IPS DF 19.7 (cell line): ENCODE data around the gene PARD3.
"Not testable (repeated sequence)": the region's sequence is repeated elsewhere in the genome, so short reads cannot be mapped to it uniquely, and the experiment has no call there.

Experiments used
- DNase-seq: peaks from one replicate; pipeline ENCODE4 v3.0.0-alpha.2; 2013; ENCODE audit warnings: low read depth, low spot score

The PARD3 gene

GRCh38 chr10:34716234-34716633 is 98.9 kb downstream of the PARD3 start:
- DNase-seq: no peak

DNA sequence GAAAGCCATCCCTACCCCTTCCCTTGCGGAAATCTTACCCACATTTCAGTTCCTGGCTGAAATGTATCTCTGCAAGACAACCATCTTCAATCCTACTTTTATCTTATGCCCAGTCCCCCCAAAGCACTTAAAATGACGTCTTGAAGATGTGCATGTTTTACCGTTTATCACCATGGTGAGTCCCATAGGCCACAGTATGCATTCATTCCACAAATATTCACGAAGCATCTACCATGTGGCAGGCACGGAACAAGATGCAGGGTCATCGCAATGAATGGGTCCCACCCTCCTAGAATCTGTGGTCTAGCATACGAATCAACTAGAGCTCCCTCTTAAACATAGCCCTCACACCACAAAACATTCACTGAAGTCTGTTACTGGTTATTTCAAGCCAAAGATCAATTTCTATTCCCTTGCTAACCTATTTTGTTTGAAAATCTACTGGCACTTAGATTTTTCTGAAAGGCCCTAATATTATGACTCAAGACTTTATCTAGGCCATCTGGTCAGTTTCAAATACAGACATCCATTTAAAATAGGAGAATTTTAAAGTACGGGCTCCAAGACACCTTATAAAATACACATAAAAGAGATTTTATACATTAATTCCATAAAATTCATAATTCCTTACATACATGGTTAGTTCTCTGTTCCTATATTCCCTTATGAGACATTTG is 99.4 kb downstream of the PARD3 start:
- no peak for DNase-seq

DNA sequence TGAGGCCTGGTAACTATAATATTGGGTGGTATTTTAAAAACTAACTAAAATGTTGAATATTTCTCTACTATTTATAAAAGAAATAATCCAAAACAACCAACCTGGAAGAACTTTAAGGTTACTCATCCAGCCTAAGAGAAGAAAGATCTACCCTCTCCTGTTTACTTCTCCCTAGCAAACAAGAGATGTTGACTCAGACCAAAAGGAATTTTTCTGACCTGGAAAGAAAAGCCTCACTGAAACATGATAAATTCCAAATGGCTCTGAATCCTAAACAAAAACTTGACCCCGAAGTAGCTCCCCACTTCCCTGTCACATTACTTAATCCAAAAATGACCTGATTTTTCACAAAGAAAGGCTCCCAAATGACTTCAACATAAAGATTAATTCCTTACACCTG is 101.2 kb downstream of the PARD3 start:
- DNase-seq: no peak

DNA sequence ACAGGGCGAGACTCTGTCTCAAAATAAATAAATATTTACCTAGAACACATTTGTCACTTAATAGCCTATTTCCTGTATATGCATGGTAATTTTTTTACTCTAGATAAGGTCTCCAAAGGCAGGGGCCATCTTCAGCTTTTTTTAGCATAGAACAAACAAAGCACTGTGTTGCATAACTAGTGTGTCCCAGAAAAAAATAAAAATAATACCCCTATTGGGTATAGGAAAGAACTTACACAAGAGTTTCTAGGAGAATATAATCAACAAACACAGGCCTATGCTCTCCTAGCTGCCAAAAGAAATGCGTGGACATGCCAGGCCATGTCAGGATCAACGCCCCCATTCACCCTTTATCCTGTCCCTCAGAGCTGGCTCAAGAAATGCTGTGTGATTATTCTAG is 103.6 kb downstream of the PARD3 start:
- DNase-seq: no peak

DNA sequence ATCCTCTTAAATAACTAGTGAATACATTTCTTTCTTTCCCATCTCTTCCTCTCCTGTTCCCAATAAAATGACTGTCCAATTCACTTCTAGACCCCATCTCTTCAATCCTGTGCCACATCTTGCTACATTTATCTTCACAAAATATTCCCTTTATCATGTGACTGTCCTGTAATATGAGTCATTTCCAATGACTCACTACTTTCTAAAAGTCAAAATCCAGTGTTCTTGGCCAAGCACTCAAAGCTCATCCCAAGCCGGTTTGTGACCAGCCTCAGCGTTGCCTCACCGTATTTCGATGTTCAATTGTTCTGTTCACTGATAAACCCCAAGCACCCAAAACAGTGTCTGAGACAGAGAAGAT is 104.7 kb downstream of the PARD3 start:
- DNase-seq: no peak

DNA sequence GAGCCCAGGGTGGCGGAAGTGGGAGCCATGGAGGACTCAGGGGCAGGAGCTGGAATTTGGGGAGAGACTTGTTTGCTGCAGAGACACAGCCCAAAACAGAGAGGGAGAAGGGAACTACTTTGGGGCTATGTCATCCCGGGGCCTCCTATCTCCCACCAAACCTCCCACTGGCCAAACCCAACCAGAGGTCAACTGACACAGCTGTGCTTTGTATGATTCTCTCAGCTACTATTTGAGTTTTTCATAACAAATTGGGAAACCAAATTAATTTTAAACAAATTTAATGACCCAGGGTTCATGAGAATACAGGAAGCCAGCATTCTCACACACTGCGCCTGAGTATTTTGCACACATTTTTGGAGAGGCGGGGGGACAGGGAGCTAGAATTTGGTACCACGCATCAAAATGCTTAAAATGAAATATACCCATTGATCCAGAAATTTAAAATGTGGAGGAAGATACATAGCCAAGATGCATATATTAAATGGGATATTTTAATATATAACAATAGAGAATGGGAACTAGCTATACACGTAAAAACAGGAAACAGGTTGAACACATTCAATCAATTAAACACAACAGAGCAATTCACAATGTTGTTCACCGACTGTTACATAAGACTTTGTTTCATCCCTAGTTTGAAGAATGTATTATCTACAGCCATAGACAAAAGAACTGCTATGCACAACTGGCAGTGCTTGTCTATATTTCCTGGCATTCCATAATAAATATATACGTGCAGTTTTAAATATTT is 105.3 kb downstream of the PARD3 start:
- no peak for DNase-seq

DNA sequence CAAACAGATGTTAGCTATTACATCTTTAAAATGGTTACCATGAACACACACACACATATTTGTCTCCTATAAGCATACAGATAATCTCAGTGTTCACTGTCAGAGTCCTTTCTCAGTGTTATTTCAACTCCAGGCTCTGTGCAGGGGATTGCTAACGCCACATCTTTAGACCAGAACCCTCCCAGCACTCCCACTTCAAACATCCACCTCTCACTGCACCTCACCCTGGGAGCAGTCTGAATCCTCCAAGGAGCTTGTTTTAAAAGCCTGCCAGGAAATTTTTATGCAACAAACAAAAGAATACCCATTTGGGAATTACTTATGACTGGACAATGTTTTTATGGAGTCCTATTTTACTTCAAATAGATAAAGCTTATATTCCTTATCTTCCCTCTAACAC is 107.4 kb downstream of the PARD3 start:
- DNase-seq: no peak

- DNase-seq: not testable (repeated sequence)
These were observed 108.1 kb downstream of the PARD3 start for GRCh38 chr10:34706992-34707391.

- DNase-seq: no peak
These were observed 108.9 kb downstream of the PARD3 start for GRCh38 chr10:34706147-34706546.

DNA sequence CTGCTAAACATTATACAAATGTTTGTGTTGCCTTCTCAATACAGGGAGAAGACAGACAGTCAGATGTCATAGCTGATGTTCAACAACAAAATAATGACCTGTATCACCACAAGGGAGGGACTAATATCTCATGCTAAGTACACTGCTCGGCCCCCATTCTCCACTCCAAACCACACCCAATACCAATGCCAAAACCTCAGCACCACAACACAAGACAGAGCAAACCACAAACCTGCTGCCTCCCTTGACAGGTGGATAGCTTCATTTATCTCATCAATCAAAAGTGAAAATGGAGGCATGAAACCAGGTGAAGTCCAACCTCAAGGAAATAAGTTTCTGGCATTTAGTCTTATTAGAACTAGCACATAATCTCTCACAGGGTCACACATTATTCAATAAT is 109.5 kb downstream of the PARD3 start:
- DNase-seq: no peak

DNA sequence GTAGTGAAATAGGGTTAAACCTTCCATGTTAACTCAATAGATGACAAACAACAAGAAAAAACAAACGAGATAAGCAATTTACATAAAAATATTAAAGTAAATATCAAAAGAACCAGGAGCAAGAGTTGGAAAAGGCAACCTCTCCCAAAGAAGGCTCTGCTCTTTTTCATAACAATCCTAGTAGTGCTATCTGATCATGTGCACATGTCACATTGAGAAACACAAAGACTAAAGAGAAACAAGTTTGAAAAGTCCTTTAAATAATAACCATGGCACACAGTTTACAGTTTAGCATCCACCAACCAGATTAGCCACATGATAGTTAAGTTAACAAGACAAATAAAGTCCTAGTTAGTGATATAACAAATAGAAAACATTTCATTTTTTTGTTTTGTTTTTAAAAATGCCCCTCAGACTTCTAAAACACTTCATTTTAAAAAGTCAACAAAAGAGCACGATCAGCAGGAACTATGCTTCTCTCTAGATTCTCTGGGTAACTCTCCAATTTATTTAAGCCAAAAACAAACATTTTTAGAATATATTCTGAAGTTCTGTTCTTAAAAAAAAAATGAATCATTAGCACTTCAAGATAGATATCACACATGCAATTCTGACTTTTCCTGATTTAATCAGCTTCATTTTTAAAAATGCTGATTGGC is 110.4 kb downstream of the PARD3 start:
- DNase-seq: no peak

DNA sequence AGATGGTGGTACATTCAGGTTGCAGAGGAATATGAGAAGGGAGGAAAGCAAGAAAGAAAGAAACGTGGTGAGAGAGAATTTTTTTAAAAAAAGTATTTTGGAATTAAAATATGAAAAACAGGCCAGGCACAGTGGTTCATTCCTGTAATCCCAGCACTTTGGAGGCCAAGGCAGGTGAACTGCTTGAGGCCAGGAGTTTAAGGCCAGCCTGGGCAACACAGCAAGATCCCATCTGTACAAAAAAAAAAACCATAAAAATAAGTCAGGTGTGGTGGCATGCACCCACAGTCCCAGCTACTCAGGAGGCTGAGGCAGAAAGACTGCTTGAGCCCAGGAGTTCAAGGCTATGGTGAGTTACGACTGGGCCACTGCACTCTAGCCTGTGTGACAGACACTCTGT is 112.1 kb downstream of the PARD3 start:
- DNase-seq: no peak

- DNase-seq: no peak
These were observed 112.8 kb downstream of the PARD3 start for GRCh38 chr10:34702093-34702937.

DNA sequence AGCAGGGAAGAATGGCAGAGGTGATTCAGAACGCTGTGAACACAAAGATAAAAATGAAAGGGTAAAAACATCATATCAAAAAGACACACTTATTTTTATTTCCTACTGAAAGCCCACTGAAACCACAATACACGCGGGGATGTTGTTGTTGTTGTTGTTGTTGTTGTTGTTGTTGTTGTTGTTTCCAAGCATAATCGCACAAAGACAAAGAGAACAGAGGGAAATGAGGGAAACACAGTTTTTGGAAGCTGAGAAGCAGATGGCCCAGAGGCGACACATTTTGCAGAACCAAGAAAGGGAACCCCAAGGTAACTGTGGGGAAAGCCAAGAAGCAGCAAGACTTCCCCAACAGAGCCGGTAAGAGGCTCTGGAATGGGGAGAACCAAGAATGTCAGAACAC is 113.9 kb downstream of the PARD3 start:
- no peak for DNase-seq

GRCh38 chr10:34700752-34701151 is 114.3 kb downstream of the PARD3 start:
- not testable (repeated sequence) for DNase-seq

DNA sequence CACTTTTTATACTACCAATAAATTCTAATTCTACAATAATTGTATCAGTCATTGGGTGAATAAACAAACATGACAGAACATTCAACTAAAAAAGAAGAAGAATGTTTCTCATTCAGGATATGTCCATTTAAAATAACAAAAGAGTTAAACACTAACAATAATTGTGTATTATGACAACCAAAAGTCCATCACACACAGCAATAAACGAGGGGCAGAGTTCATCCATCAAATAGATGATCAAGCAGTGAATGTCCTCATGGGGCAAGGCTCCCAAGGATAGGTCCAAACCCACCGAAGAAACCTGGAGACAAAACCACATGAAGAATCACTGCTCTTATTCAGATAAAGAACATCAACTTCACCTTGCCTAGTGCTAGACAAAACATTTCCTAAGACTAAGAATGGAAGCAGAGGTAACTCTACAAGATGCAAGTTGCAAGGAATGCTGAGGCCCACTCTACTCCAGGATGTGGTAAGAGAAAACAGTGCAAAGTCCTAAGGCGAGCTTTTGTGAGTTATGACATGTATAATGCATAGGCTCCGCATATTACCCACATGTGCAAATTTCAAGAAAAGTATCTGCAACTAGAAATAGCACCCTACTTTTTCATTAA is 115.1 kb downstream of the PARD3 start:
- DNase-seq: no peak

GRCh38 chr10:34698979-34699378 is 116.1 kb downstream of the PARD3 start:
- no peak for DNase-seq

- DNase-seq: no peak
These were observed 116.8 kb downstream of the PARD3 start for GRCh38 chr10:34698248-34698831.

DNA sequence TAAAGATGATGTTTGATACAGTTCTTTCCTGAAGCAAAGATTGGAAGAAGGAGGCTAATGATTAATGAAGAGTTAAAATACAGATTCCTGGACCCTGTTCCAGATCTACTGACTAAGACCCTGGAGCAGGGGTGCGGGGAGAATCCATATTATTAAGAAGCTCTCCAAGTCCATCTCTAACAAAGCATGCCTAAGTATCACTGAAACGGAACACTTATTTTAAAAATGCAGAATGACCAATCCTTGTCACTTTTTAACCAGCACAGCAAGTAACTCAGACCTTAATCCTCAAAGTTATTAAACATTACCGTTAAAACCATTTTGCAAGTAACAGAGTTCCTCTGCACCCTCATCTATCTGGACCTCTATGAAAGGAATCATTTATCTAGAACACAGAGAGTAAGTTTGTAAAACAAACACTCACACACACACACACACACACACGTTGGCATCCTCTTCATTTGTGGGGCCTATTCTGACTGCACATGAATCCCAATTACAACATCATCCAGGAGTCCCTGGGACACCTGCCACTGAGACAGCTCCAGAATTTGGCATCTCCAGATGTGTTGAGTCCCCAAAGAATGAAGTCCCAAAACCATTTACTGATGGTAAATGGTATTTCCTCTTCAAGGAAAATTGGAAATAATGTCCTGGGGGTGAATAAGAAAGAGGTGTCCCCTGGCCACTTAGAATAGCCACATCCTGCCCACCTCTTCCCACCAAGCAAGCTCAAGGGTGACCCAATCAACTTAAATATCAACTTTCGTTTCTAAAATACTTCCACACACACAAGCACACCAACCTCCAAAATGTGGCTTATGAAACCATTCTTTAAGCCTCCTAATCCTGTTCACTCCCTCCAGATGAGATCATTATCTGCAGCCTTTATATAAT is 117.5 kb downstream of the PARD3 start:
- no peak for DNase-seq

- no peak for DNase-seq
These were observed 118.7 kb downstream of the PARD3 start for GRCh38 chr10:34696423-34696822.
